Measurements from ENCODE around the gene MEGF8. TPM values are rescaled to one million over a fixed set of nuclear protein-coding genes. Genes with fewer than 3 reads are reported as not detected.

MEGF8 gene
- total and polyA plus RNA-seq, 2 donors (not counting 3 experiments of a cell fraction or from before 2014, with no cell fraction given): 20.6 to 39.6 TPM

GRCh38 chr19:42424345-42424707 is 98.9 kb downstream of the MEGF8 start:
- no peak overlapping the region for H2AFZ ChIP-seq (ENCODE audit: low read depth, low read length)
- H3K4me3 ChIP-seq (replicated peaks in 1 of 3; ENCODE audit: insufficient read depth in 1 of 3, low read depth in 1 of 3, low read length in 3 of 3): no peak overlapping the region
- no peak for TF ChIP-seq POLR2A (IDR thresholded peaks at IDR 0.05; ENCODE audit: low read depth, low read length)
- TF ChIP-seq, protein P1, sequence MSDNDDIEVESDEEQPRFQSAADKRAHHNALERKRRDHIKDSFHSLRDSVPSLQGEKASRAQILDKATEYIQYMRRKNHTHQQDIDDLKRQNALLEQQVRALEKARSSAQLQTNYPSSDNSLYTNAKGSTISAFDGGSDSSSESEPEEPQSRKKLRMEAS (IDR thresholded peaks at IDR 0.05; ENCODE audit: insufficient read depth, insufficient read length): no peak
- CTCF ChIA-PET: interaction anchor here (1.4 to 3.7 kb wide), 7 partner anchors 8 to 1960 kb away, joined by 3 to 28 read pairs (median 15); no protein-coding TSS in a partner anchor
- H4K20me1 ChIP-seq (replicated peaks; ENCODE audit: control insufficient read depth, extremely low read depth, insufficient read depth, low read length): no peaks in the 10 kb centered on the region
- intact Hi-C loops (cut with micrococcal nuclease) (no loop called here), dilution Hi-C loops (cut with MboI; ENCODE audit: extremely low pct_ligation_motif_present, low sequenced_read_pairs) (no loop called here)
- FAIRE-seq: no peak
- H3K79me2 ChIP-seq (ENCODE audit: control insufficient read depth, insufficient read depth, low read length): no peaks in the 10 kb centered on the region
- no peak for DNase-seq (ENCODE audit: low read depth, low spot score)
- POLR2A ChIA-PET: no interaction called here
- no peak overlapping the region for H3K27ac ChIP-seq (ENCODE audit: insufficient read depth, low read depth, low read length)
- no peak overlapping the region for H3K4me2 ChIP-seq (ENCODE audit: insufficient read depth, low read length)
- BruUV-seq (replicated peaks): no TSS peak
- no peaks in the 10 kb centered on the region for H3K27me3 ChIP-seq (ENCODE audit: control insufficient read depth in 2 of 2, insufficient read depth in 2 of 2, low read length in 2 of 2)
- H3K9ac ChIP-seq (replicated peaks; ENCODE audit: extremely low read depth, insufficient read depth, low read length): no peak overlapping the region
- H3K9me3 ChIP-seq (replicated peaks; ENCODE audit: control insufficient read depth, insufficient read depth, low read length): no peaks in the 10 kb centered on the region
- H3K9me1 ChIP-seq (replicated peaks; ENCODE audit: control insufficient read depth, extremely low read depth, insufficient read depth, low read length): no peaks in the 10 kb centered on the region
- peaks cover 29% of the 10 kb centered on the region for H3K4me1 ChIP-seq (ENCODE audit: control insufficient read depth, extremely low read depth, insufficient read depth, low read length)
- no peaks in the 10 kb centered on the region for H3K36me3 ChIP-seq (ENCODE audit: control insufficient read depth in 2 of 2, extremely low read depth in 1 of 2, insufficient read depth in 2 of 2, low read length in 2 of 2)

- H3K79me2 ChIP-seq (ENCODE audit: control insufficient read depth, insufficient read depth, low read length): no peaks in the 10 kb centered on the region
- H3K4me1 ChIP-seq (ENCODE audit: control insufficient read depth, extremely low read depth, insufficient read depth, low read length): peaks cover 29% of the 10 kb centered on the region
- H3K27me3 ChIP-seq (ENCODE audit: control insufficient read depth in 2 of 2, insufficient read depth in 2 of 2, low read length in 2 of 2): no peaks in the 10 kb centered on the region
- no peaks in the 10 kb centered on the region for H3K36me3 ChIP-seq (ENCODE audit: control insufficient read depth in 2 of 2, extremely low read depth in 1 of 2, insufficient read depth in 2 of 2, low read length in 2 of 2)
- no peak for FAIRE-seq
- DNase-seq (ENCODE audit: low read depth, low spot score): no peak
- no peak overlapping the region for H3K27ac ChIP-seq (ENCODE audit: insufficient read depth, low read depth, low read length)
- BruUV-seq (replicated peaks): no TSS peak
- H4K20me1 ChIP-seq (replicated peaks; ENCODE audit: control insufficient read depth, extremely low read depth, insufficient read depth, low read length): no peaks in the 10 kb centered on the region
- H3K9me3 ChIP-seq (replicated peaks; ENCODE audit: control insufficient read depth, insufficient read depth, low read length): no peaks in the 10 kb centered on the region
- H3K9me1 ChIP-seq (replicated peaks; ENCODE audit: control insufficient read depth, extremely low read depth, insufficient read depth, low read length): no peaks in the 10 kb centered on the region
- CTCF ChIA-PET: interaction anchor here (1.4 to 3.7 kb wide), 6 partner anchors 8 to 1960 kb away, joined by 3 to 28 read pairs (median 17); no protein-coding TSS in a partner anchor
- no peak overlapping the region for H3K9ac ChIP-seq (replicated peaks; ENCODE audit: extremely low read depth, insufficient read depth, low read length)
- POLR2A ChIA-PET: no interaction called here
- dilution Hi-C loops (cut with MboI; ENCODE audit: extremely low pct_ligation_motif_present, low sequenced_read_pairs): no loop called here
- no peak for TF ChIP-seq MYC (IDR thresholded peaks at IDR 0.05; ENCODE audit: low read depth, low read length)
- TF ChIP-seq JUN (IDR thresholded peaks at IDR 0.05; ENCODE audit: borderline replicate concordance, insufficient read depth, insufficient read length, low read depth): no peak
- TF ChIP-seq, protein P1 (IDR thresholded peaks at IDR 0.05; ENCODE audit: insufficient read depth, insufficient read length): no peak
- TF ChIP-seq FOS (IDR thresholded peaks at IDR 0.05; ENCODE audit: borderline replicate concordance, insufficient read depth, low read length): no peak
- no peak for TF ChIP-seq POLR2A (IDR thresholded peaks at IDR 0.05; ENCODE audit: low read depth, low read length)
- TF ChIP-seq EZH2 (IDR thresholded peaks at IDR 0.05; ENCODE audit: borderline replicate concordance, low read depth, low read length, severe bottlenecking): no peak
- no peak for TF ChIP-seq POLR2AphosphoS5 (IDR thresholded peaks at IDR 0.05; ENCODE audit: insufficient read depth, low read depth, low read length)
- TF ChIP-seq GATA2 (IDR thresholded peaks at IDR 0.05; ENCODE audit: insufficient read depth, insufficient read length, low read depth, low read length): no peak
- TF ChIP-seq, protein P2, sequence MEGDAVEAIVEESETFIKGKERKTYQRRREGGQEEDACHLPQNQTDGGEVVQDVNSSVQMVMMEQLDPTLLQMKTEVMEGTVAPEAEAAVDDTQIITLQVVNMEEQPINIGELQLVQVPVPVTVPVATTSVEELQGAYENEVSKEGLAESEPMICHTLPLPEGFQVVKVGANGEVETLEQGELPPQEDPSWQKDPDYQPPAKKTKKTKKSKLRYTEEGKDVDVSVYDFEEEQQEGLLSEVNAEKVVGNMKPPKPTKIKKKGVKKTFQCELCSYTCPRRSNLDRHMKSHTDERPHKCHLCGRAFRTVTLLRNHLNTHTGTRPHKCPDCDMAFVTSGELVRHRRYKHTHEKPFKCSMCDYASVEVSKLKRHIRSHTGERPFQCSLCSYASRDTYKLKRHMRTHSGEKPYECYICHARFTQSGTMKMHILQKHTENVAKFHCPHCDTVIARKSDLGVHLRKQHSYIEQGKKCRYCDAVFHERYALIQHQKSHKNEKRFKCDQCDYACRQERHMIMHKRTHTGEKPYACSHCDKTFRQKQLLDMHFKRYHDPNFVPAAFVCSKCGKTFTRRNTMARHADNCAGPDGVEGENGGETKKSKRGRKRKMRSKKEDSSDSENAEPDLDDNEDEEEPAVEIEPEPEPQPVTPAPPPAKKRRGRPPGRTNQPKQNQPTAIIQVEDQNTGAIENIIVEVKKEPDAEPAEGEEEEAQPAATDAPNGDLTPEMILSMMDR (IDR thresholded peaks at IDR 0.05; ENCODE audit: extremely low read depth in 1 of 2, insufficient read depth in 1 of 2, low read depth in 1 of 2, low read length in 2 of 2): no peak
- H3K4me3 ChIP-seq (replicated peaks in 1 of 3; ENCODE audit: insufficient read depth in 1 of 3, low read depth in 1 of 3, low read length in 3 of 3): no peak overlapping the region
- no peak overlapping the region for H3K4me2 ChIP-seq (ENCODE audit: insufficient read depth, low read length)
- H2AFZ ChIP-seq (ENCODE audit: low read depth, low read length): no peak overlapping the region
- intact Hi-C loops (cut with micrococcal nuclease): no loop called here
These were observed 99.3 kb downstream of the MEGF8 start for GRCh38 chr19:42424712-42425131.

Data from endothelial cell of umbilical vein (primary cell).